ENCODE results near the gene COA8.

Gene COA8

DNA sequence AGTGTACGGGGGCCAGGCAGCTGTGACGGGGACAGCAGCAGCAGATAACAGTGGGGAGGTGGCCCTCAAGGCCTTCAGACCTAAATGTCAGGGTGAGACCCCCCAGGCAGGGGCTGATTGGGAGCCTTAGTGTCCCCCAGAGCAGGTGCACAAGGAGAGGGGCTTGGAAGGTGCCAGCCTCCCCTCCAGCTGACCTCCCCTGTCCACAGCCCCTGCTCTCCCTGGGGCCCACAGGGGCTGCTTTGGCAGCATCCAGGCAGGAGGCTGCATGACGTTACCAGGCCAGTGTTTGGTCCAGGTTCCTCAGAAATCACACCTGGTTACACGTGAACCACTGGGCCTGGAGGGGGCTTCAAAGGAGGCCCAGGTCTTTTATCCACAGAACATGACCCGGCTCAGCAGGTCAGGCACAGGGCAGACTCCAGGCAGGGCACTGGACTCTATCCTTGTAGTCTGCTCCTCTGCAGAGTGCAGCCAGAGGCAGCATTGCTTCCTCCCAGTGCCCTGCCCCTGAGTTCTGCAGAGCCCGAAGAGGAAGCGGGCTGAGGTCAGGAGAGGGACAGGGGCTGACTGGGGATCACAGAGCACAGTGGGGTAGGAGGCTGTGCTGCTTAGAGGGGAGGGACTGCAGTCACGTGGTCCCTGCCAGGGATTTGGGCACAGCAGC lies 36.4 kb upstream of the COA8 start:
- DNase-seq, result no peak

- DNase-seq, result no peak
Observed at GRCh38 chr14:103526914-103527248, 35.9 kb upstream of the COA8 start.

- DNase-seq, result peak; percentile 18
Observed at GRCh38 chr14:103527408-103528145, 35.2 kb upstream of the COA8 start.

DNA sequence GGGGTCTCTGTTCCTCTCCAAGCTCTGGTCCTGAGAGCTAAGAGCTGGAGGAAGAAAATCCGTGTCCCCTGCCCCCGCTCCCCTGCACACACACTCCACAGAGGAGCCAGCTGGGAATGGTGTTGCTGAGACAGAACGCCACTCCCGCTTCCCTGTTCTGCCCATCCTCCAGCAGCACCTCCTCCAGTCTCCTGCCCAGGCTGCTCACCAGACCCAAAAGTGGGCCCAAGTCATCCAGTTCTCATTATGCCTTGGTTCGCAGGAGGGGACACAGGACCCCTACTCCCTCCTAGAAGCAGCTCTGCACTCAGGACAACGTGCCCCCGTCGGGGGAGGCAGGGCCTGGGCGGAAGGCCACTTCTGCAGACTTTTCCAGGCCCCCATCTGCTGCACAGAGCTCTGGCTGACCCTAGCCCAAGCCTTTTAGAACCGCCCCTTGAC lies 34.6 kb upstream of the COA8 start:
- no peak for DNase-seq

GRCh38 chr14:103528587-103529382 lies 34.0 kb upstream of the COA8 start, which contains the start of gene TRMT61A:
Gene TRMT61A, plus strand, starts transcription at chr14:103529196. Its CDS starts 783 bp downstream, at chr14:103529979.
- DNase-seq, result peak; percentile 88

GRCh38 chr14:103529383-103530365 lies 33.1 kb upstream of the COA8 start:
- DNase-seq, result no peak

DNA sequence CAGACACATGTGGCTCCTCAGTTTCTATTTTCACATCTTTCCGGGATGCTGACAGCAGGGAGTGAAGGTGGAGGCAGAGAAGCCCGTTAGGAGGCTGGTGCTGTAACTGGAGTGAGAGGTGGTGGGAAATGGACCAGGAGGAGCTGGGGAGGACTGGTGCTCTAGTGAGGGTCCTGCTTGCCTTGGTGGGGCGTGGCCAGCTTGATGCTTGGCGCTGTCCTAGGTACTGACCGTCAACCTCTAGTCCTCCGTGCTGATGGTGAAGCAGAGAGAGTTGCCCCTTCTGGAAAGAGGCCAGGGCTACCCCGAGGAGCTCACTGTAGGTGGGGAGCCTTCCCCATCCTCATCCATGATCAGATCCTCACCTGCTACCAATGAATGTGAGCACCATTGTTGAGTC lies 32.4 kb upstream of the COA8 start:
- no peak for DNase-seq

DNA sequence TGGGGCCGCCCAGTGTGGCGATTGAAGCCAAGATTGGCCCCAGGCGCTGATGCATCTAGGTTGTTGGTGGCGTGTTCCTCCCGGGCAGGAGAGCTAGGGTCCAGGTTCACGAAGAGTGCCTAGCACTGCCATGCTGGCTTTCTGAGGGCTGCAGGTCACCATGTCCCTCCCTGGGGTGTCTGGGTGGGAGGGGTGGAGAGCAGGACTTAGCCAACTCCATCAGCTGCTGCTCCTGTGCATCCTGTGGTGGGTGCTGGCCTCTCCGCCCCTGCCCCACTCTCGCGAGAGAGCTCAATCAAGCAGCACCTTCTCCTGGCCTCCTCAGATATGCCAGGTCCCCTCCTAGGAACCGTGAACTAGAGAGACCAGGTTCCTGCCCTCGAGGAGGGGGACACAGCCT lies 31.9 kb upstream of the COA8 start:
- DNase-seq, result no peak

GRCh38 chr14:103531421-103532215 lies 31.1 kb upstream of the COA8 start:
- no peak for DNase-seq

GRCh38 chr14:103532216-103533136 lies 30.3 kb upstream of the COA8 start:
- DNase-seq, result no peak

- DNase-seq, result no peak
Observed at GRCh38 chr14:103533137-103533998, 29.4 kb upstream of the COA8 start.

- no peak for DNase-seq
Observed at GRCh38 chr14:103533999-103534575, 28.7 kb upstream of the COA8 start.

GRCh38 chr14:103534576-103535061 lies 28.1 kb upstream of the COA8 start:
- no peak for DNase-seq

- DNase-seq, result no peak
Observed at GRCh38 chr14:103535081-103535890, 27.5 kb upstream of the COA8 start.

- DNase-seq, result no peak
Observed at GRCh38 chr14:103535891-103536565, 26.7 kb upstream of the COA8 start.

- no peak for DNase-seq
Observed at GRCh38 chr14:103536693-103537092, 26.1 kb upstream of the COA8 start.

Data from NCI-H1436 (cell line).